Measurements from ENCODE around the gene UBN2.

The UBN2 gene

GRCh38 chr7:139232377-139232717 lies 1.3 kb downstream of the UBN2 start:
- no peak for DNase-seq (ENCODE audit: low read depth)

- no peak for DNase-seq (ENCODE audit: low read depth)
Measured at GRCh38 chr7:139232904-139233303, 1.9 kb downstream of the UBN2 start.

GRCh38 chr7:139241258-139241657 lies 10.2 kb downstream of the UBN2 start:
- no peak for DNase-seq (ENCODE audit: low read depth)

- no peak for DNase-seq (ENCODE audit: low read depth)
Measured at GRCh38 chr7:139242741-139243281, 11.8 kb downstream of the UBN2 start.

- DNase-seq (ENCODE audit: low read depth) = no peak
Measured at GRCh38 chr7:139245401-139245800, 14.4 kb downstream of the UBN2 start.

- DNase-seq (ENCODE audit: low read depth) = no peak
Measured at GRCh38 chr7:139246494-139246893, 15.5 kb downstream of the UBN2 start.

GRCh38 chr7:139246905-139247304 lies 15.9 kb downstream of the UBN2 start:
- peak; percentile 58 for DNase-seq (ENCODE audit: low read depth)

GRCh38 chr7:139249179-139249810 lies 18.3 kb downstream of the UBN2 start:
- no peak for DNase-seq (ENCODE audit: low read depth)

- DNase-seq (ENCODE audit: low read depth) = peak; percentile 62
Measured at GRCh38 chr7:139252451-139252850, 21.4 kb downstream of the UBN2 start.

- DNase-seq (ENCODE audit: low read depth) = no peak
Measured at GRCh38 chr7:139254281-139254680, 23.2 kb downstream of the UBN2 start.

- no peak for DNase-seq (ENCODE audit: low read depth)
Measured at GRCh38 chr7:139254728-139255127, 23.7 kb downstream of the UBN2 start.

GRCh38 chr7:139255290-139255689 lies 24.3 kb downstream of the UBN2 start:
- DNase-seq (ENCODE audit: low read depth) = no peak

- no peak for DNase-seq (ENCODE audit: low read depth)
Measured at GRCh38 chr7:139259142-139259541, 28.1 kb downstream of the UBN2 start.

GRCh38 chr7:139264220-139264619 lies 33.2 kb downstream of the UBN2 start:
- no peak for DNase-seq (ENCODE audit: low read depth)

- no peak for DNase-seq (ENCODE audit: low read depth)
Measured at GRCh38 chr7:139265673-139266072, 34.6 kb downstream of the UBN2 start.

- no peak for DNase-seq (ENCODE audit: low read depth)
Measured at GRCh38 chr7:139271718-139272628, 40.9 kb downstream of the UBN2 start.

GRCh38 chr7:139284252-139284896 lies 53.3 kb downstream of the UBN2 start:
- DNase-seq (ENCODE audit: low read depth) = no peak

- no peak for DNase-seq (ENCODE audit: low read depth)
Measured at GRCh38 chr7:139286144-139286543, 55.1 kb downstream of the UBN2 start.

GRCh38 chr7:139292821-139293220 lies 61.8 kb downstream of the UBN2 start:
- no peak for DNase-seq (ENCODE audit: low read depth)

GRCh38 chr7:139293534-139293933 lies 62.5 kb downstream of the UBN2 start:
- no peak for DNase-seq (ENCODE audit: low read depth)

GRCh38 chr7:139294241-139294640 lies 63.2 kb downstream of the UBN2 start:
- no peak for DNase-seq (ENCODE audit: low read depth)

GRCh38 chr7:139294951-139295575 lies 64.0 kb downstream of the UBN2 start:
- DNase-seq (ENCODE audit: low read depth) = no peak

All from stromal cell of bone marrow (primary cell).